Adrenal gland (tissue), 12 donors: Measurements from ENCODE around the gene CATSPERB. TPM values are rescaled to one million over a fixed set of nuclear protein-coding genes. Genes with fewer than 3 reads are reported as not detected.

Source experiments
- DNase-seq, 7 donors: peaks; one replicate each; pipeline ENCODE4 v3.0.0-alpha.2; 2019 to 2020
- H3K27ac ChIP-seq, 5 donors: fragments of 200-600 bp; sonication (generic) in 4 of 5; 1 replicate in 3 of 5; 2 replicates in 2 of 5; pipeline versions ENCODE4 v1.5.1 to v1.8.0; 2016 to 2020; ENCODE audit warnings: mild to moderate bottlenecking in 1 of 5
- H3K27me3 ChIP-seq: fragments of 200-600 bp; 2 replicates; pipeline ENCODE4 v1.8.0; 2021
- H3K36me3 ChIP-seq, 2 donors: fragments of 200-600 bp; replicated peaks in 1 of 2; 1 replicate in 1 of 2; 2 replicates in 1 of 2; pipeline versions ENCODE4 v1.5.1 to v1.8.0; 2018 to 2022
- H3K4me1 ChIP-seq, 2 donors: fragments of 200-600 bp; replicated peaks in 1 of 2; 1 replicate in 1 of 2; 2 replicates in 1 of 2; pipeline versions ENCODE4 v1.5.1 to v1.8.0; 2018 to 2021
- H3K4me3 ChIP-seq, 4 donors: fragments of 200-600 bp; sonication (generic) in 3 of 4; one replicate each; pipeline ENCODE4 v1.5.1; 2016 to 2018
- H3K9me3 ChIP-seq, 3 donors: fragments of 200-600 bp; sonication (generic) in 1 of 3; replicated peaks in 1 of 3; 1 replicate in 2 of 3; 2 replicates in 1 of 3; pipeline versions ENCODE4 v1.5.1 to v1.8.0; 2016 to 2021
- POLR2A ChIP-seq, 2 donors: fragments of 450-650 bp; IDR thresholded peaks; one replicate each; pipeline ENCODE4 v1.6.1; 2017; ENCODE audit warnings: antibody characterized with exemption in 2 of 2, mild to moderate bottlenecking in 2 of 2, moderate library complexity in 1 of 2
- WGBS, 4 donors: extraction: QIAGEN DNeasy Blood & Tissue Kit in 2 of 4; methylation state at CpG; one replicate each; pipeline versions ENCODE4 v1.1.5 to v1.1.7; 2013 to 2017; 5-methylcytosine and 5-hydroxymethylcytosine counted together
- intact Hi-C, 2 donors: fragments of 100-400 bp; cut with DNase I; formaldehyde crosslinking; loops; one replicate each; pipeline versions ENCODE4 v1.14.1 to v1.15.0; 2022 to 2023
- polyA plus RNA-seq, 3 donors: library from polyadenylated mRNA; stranded (reverse); fragments of 200-250 nt in 2 of 3; fragments of 350-450 nt in 1 of 3; fragmentation: Illumina TruSeq in 1 of 3; extraction: RNeasy Lipid Tissue Mini Kit (QIAGEN cat#74804) in 1 of 3; gene quantifications; one replicate each; pipeline ENCODE4 v1.2.3, GENCODE V29; 2013 to 2014
- total RNA-seq, 9 donors: library from RNA; depleted of rRNA in 4 of 9; stranded (reverse); fragments of >200 nt in 4 of 9; fragments of 120-200 nt in 1 of 9; fragmentation: NEBNext Ultra II Directional in 1 of 9; extraction: Animal tissue kit (Norgen Biotek cat#: 25700) in 1 of 9; gene quantifications; one replicate each; pipeline versions ENCODE4 v1.1.0 to v1.2.4, GENCODE V29; 2013 to 2023
- TF ChIP-seq, protein P1 (sequence below), 6 experiments: fragments of 450-650 bp in 4 of 6; fragments of 200-600 bp in 2 of 6; sonication (generic) in 1 of 6; IDR thresholded peaks; 1 replicate in 5 of 6; 2 replicates in 1 of 6; pipeline versions ENCODE4 v1.5.1 to v1.8.0; 2016 to 2021; ENCODE audit warnings: antibody characterized with exemption in 6 of 6, mild to moderate bottlenecking in 2 of 6, moderate library complexity in 1 of 6
- donor health status: healthy with polysubstance abuse.
- donor health status: Bipolar disorder and iron deficiency.
- donor health status: DM: yes; HTN: yes; CAD: no.
- donor health status: DM: no; HTN: no; CAD: no.
- donor health status: DM: no; HTN: no; CAD: no.
- donor health status: DM: yes; HTN: yes; CAD: no.

Gene CATSPERB
- total and polyA plus RNA-seq, 12 donors, result 0.11 to 3.2 (median 0.70) TPM; not detected in 2

- Histone ChIP-seq H3K9me3 (no peaks in the 10 kb centered on the region), H3K36me3 (no peaks in the 10 kb centered on the region), H3K27ac (no peak overlapping the region), H3K4me3 (no peak overlapping the region), H3K27me3 (no peaks in the 10 kb centered on the region), H3K4me1 (no peaks in the 10 kb centered on the region)
- DNase-seq, result no peak
- intact Hi-C loops, result loop anchor here in 1 of 2 donors (5.0 kb wide), 1 partner anchor 259 kb away; no protein-coding TSS in a partner anchor
- no peak for TF ChIP-seq POLR2A (IDR thresholded peaks at IDR 0.05)
- TF ChIP-seq, protein P1, sequence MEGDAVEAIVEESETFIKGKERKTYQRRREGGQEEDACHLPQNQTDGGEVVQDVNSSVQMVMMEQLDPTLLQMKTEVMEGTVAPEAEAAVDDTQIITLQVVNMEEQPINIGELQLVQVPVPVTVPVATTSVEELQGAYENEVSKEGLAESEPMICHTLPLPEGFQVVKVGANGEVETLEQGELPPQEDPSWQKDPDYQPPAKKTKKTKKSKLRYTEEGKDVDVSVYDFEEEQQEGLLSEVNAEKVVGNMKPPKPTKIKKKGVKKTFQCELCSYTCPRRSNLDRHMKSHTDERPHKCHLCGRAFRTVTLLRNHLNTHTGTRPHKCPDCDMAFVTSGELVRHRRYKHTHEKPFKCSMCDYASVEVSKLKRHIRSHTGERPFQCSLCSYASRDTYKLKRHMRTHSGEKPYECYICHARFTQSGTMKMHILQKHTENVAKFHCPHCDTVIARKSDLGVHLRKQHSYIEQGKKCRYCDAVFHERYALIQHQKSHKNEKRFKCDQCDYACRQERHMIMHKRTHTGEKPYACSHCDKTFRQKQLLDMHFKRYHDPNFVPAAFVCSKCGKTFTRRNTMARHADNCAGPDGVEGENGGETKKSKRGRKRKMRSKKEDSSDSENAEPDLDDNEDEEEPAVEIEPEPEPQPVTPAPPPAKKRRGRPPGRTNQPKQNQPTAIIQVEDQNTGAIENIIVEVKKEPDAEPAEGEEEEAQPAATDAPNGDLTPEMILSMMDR (IDR thresholded peaks at IDR 0.05), result no peak
- WGBS, 4 donors, result 84 to 96% (median 90%) methylated on average over 2 of the region's 2 CpGs
Measured at GRCh38 chr14:91653451-91653850, 78.4 kb downstream of the CATSPERB start.

- no peak for TF ChIP-seq POLR2A (IDR thresholded peaks at IDR 0.05)
- TF ChIP-seq, protein P1 (IDR thresholded peaks at IDR 0.05), result peak; percentile 28 to 77 (median 48)
Measured at GRCh38 chr14:91649930-91650329, 82.0 kb downstream of the CATSPERB start.

GRCh38 chr14:91647856-91648255 lies 84.0 kb downstream of the CATSPERB start:
- H3K9me3 ChIP-seq, result no peaks in the 10 kb centered on the region
- TF ChIP-seq POLR2A (IDR thresholded peaks at IDR 0.05), result no peak
- TF ChIP-seq, protein P1 (IDR thresholded peaks at IDR 0.05), result no peak
- intact Hi-C loops, result no loop called here
- H3K4me1 ChIP-seq, result no peaks in the 10 kb centered on the region
- no peak overlapping the region for H3K4me3 ChIP-seq
- DNase-seq, result no peak
- H3K27ac ChIP-seq, result no peak overlapping the region
- no peaks in the 10 kb centered on the region for H3K36me3 ChIP-seq
- WGBS, 4 donors, result 81 to 88% (median 82%) methylated on average over 1 of the region's 1 CpG
- H3K27me3 ChIP-seq, result no peaks in the 10 kb centered on the region

More at GRCh38 chr14:91649930-91650329, 82.0 kb downstream of the CATSPERB start:
- WGBS, 4 donors, result 7 to 21% (median 16%) methylated on average over 2 of the region's 2 CpGs
- H3K27ac ChIP-seq, result no peak overlapping the region
- no peaks in the 10 kb centered on the region for H3K4me1 ChIP-seq
- no peak overlapping the region for H3K4me3 ChIP-seq
- no peaks in the 10 kb centered on the region for H3K9me3 ChIP-seq
- no peaks in the 10 kb centered on the region for H3K36me3 ChIP-seq
- DNase-seq, result peak in 2 of 7 donors; percentile 8 to 27
- H3K27me3 ChIP-seq, result no peaks in the 10 kb centered on the region
- intact Hi-C loops, result loop anchor here in 1 of 2 donors (5.0 kb wide), 1 partner anchor 262 kb away; no protein-coding TSS in a partner anchor

- no peaks in the 10 kb centered on the region for H3K4me1 ChIP-seq
- H3K27ac ChIP-seq, result no peak overlapping the region
- no peaks in the 10 kb centered on the region for H3K27me3 ChIP-seq
- H3K4me3 ChIP-seq, result no peak overlapping the region
- TF ChIP-seq POLR2A (IDR thresholded peaks at IDR 0.05), result no peak
- TF ChIP-seq, protein P1 (IDR thresholded peaks at IDR 0.05), result no peak
- H3K36me3 ChIP-seq, result no peaks in the 10 kb centered on the region
- H3K9me3 ChIP-seq, result no peaks in the 10 kb centered on the region
- DNase-seq, result no peak
- WGBS, 4 donors, result 63 to 76% (median 73%) methylated on average over 4 of the region's 4 CpGs
- intact Hi-C loops, result no loop called here
Measured at GRCh38 chr14:91636604-91637003, 95.3 kb downstream of the CATSPERB start.
